Measurements from ENCODE around the gene EPN2.

DNA sequence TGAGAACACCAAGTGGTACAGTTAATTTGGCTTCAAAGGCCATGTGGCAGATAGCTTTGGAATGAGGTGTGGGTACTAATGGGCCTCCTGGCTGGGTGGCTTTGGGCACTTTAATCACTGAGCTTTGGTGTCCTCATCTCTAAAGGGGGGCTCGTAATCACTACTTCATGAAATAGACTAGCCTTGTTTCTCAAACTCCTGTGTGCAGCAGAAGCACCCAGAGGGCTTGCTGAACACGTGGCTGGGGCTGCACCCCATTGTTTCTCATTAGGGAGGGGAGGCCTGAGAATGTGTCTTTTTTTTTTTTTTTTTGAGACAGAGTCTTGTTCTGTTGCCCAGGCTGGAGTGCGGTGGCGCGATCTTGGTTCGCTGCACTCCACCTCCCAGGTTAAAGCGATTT is 5.8 kb downstream of the EPN2 start:
- TF ChIP-seq, protein P1, sequence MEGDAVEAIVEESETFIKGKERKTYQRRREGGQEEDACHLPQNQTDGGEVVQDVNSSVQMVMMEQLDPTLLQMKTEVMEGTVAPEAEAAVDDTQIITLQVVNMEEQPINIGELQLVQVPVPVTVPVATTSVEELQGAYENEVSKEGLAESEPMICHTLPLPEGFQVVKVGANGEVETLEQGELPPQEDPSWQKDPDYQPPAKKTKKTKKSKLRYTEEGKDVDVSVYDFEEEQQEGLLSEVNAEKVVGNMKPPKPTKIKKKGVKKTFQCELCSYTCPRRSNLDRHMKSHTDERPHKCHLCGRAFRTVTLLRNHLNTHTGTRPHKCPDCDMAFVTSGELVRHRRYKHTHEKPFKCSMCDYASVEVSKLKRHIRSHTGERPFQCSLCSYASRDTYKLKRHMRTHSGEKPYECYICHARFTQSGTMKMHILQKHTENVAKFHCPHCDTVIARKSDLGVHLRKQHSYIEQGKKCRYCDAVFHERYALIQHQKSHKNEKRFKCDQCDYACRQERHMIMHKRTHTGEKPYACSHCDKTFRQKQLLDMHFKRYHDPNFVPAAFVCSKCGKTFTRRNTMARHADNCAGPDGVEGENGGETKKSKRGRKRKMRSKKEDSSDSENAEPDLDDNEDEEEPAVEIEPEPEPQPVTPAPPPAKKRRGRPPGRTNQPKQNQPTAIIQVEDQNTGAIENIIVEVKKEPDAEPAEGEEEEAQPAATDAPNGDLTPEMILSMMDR (conservative IDR thresholded peaks at IDR 0.05; ENCODE audit: low read length), result no peak
- TF ChIP-seq EZH2phosphoT487 (IDR thresholded peaks at IDR 0.05; ENCODE audit: borderline replicate concordance, low read depth, low read length), result no peak

All from OCI-LY7 (cell line).